OCI-LY7 (cell line): ENCODE data around the gene CDK5. TPM values are rescaled to one million over a fixed set of nuclear protein-coding genes. Genes with fewer than 3 reads are reported as not detected.

Experiments
- BruUV-seq: library from RNA; stranded (reverse); fragments of 400-500 nt; replicated peaks from 2 replicates; lab custom pipeline; 2021; lab: Mats Ljungman, UMichigan
- CTCF ChIA-PET: fragments of 300-600 bp; sonication (Branson Sonifier 250); formaldehyde crosslinking; loops from one replicate; lab custom pipeline; 2022; ENCODE audit warnings: antibody characterized with exemption; ENCODE audit not compliant: unreplicated experiment; lab: Charles Lee
- POLR2A ChIA-PET: fragments of 300-600 bp; sonication (Branson Sonifier 250); formaldehyde crosslinking; loops from one replicate; lab custom pipeline; 2022; ENCODE audit warnings: antibody characterized with exemption; lab: Charles Lee
- DNase-seq: peaks from one replicate; pipeline ENCODE4 v3.0.0-alpha.2; 2015; ENCODE audit warnings: low spot score
- H2AFZ ChIP-seq: fragments of 200-600 bp; sonication (generic), shearing (Covaris generic); 2 replicates; pipeline ENCODE4 v1.6.1; 2014; ENCODE audit warnings: mild to moderate bottlenecking, antibody characterized with exemption, low read length, moderate library complexity
- H3K27ac ChIP-seq: fragments of 200-600 bp; sonication (generic); 2 replicates; pipeline ENCODE4 v1.5.1; 2014; ENCODE audit warnings: mixed run types, low read depth, mild to moderate bottlenecking, moderate library complexity, low read length, inconsistent platforms; ENCODE audit not compliant: poor library complexity, severe bottlenecking
- H3K36me3 ChIP-seq: fragments of 200-600 bp; sonication (generic); 2 replicates; pipeline ENCODE4 v1.6.1; 2014; ENCODE audit warnings: mild to moderate bottlenecking, antibody characterized with exemption, low read length, moderate library complexity, mixed read lengths; ENCODE audit not compliant: insufficient read depth
- H3K4me1 ChIP-seq: fragments of 200-600 bp; sonication (generic); 2 replicates; pipeline ENCODE4 v1.5.1; 2014; ENCODE audit warnings: mild to moderate bottlenecking, low read length; ENCODE audit not compliant: insufficient read depth, poor library complexity, severe bottlenecking
- H3K4me2 ChIP-seq: fragments of 200-600 bp; sonication (generic); 2 replicates; pipeline ENCODE4 v1.6.1; 2014; ENCODE audit warnings: mild to moderate bottlenecking, low read length
- H3K4me3 ChIP-seq: fragments of 200-600 bp; sonication (generic); 2 replicates; pipeline ENCODE4 v1.5.1; 2014; ENCODE audit warnings: mild to moderate bottlenecking, low read depth, low read length; ENCODE audit not compliant: poor library complexity, severe bottlenecking
- H3K79me2 ChIP-seq: fragments of 200-600 bp; sonication (generic); 2 replicates; pipeline ENCODE4 v1.6.1; 2016; ENCODE audit warnings: low read depth, mild to moderate bottlenecking, low read length, moderate library complexity, mixed read lengths; ENCODE audit not compliant: insufficient read depth
- H3K9me2 ChIP-seq: fragments of 200-600 bp; sonication (generic); 2 replicates; pipeline ENCODE4 v1.6.1; 2016; ENCODE audit warnings: mild to moderate bottlenecking, low read length, mixed read lengths; ENCODE audit not compliant: insufficient read depth
- H3K9me3 ChIP-seq: fragments of 200-600 bp; sonication (generic); 2 replicates; pipeline ENCODE4 v1.6.1; 2014; ENCODE audit warnings: mild to moderate bottlenecking, mixed run types, low read length, mixed read lengths
- H4K20me1 ChIP-seq: fragments of 200-600 bp; sonication (generic); 2 replicates; pipeline ENCODE4 v1.6.1; 2014; ENCODE audit warnings: mild to moderate bottlenecking, antibody characterized with exemption, low read length, moderate library complexity, mixed read lengths; ENCODE audit not compliant: insufficient read depth
- CTCF ChIP-seq: fragments of 200-600 bp; sonication (generic); conservative IDR thresholded peaks from 2 replicates; pipeline ENCODE4 v1.5.1; 2014; ENCODE audit warnings: mild to moderate bottlenecking, antibody characterized with exemption, low read length, moderate library complexity, mixed read lengths
- EZH2phosphoT487 ChIP-seq: fragments of 200-600 bp; sonication (generic); IDR thresholded peaks from 2 replicates; pipeline ENCODE4 v1.6.1; 2018; ENCODE audit warnings: low read depth, borderline replicate concordance, mild to moderate bottlenecking, mixed run types, antibody characterized with exemption, low read length, moderate library complexity, mixed read lengths
- intact Hi-C: fragments of 100-400 bp; cut with micrococcal nuclease; formaldehyde crosslinking; loops from one replicate; pipeline ENCODE4 v1.10.0; 2022; ENCODE audit not compliant: unreplicated experiment
- total RNA-seq, 2 experiments: library from RNA; depleted of rRNA in 1 of 2; stranded (reverse); fragments of >200 nt in 1 of 2; shearing (Covaris generic) in 1 of 2; gene quantifications; 2 replicates each; pipeline ENCODE4 v1.2.3, GENCODE V29; 2014 to 2022

CDK5 gene
- total RNA-seq, 2 experiments from 2014 or later = 23.7 to 30.9 TPM

GRCh38 chr7:151077705-151078232 lies 20.1 kb upstream of the CDK5 start:
- no TSS peak for BruUV-seq
- H3K9me2 ChIP-seq = no peaks in the 10 kb centered on the region
- peak overlapping the region; percentile 100; the same call in 1 of the 2 replicates for H3K4me2 ChIP-seq
- H3K4me3 ChIP-seq = no peak overlapping the region
- peaks cover 25% of the 10 kb centered on the region for H3K79me2 ChIP-seq
- H3K9me3 ChIP-seq = no peaks in the 10 kb centered on the region
- ChIA-PET CTCF (no interaction called here), POLR2A (interaction anchor here (1.0 kb wide), 1 partner anchor 16 kb away, joined by 3 read pairs; no protein-coding TSS in a partner anchor)
- peaks cover 35% of the 10 kb centered on the region for H3K4me1 ChIP-seq
- no peaks in the 10 kb centered on the region for H4K20me1 ChIP-seq
- no peak for DNase-seq
- peaks cover 65% of the 10 kb centered on the region for H3K36me3 ChIP-seq
- intact Hi-C loops = no loop called here
- TF ChIP-seq EZH2phosphoT487 (no peak), CTCF (no peak)
- H2AFZ ChIP-seq = no peak overlapping the region
- H3K27ac ChIP-seq = peak overlapping the region; percentile 2

GRCh38 chr7:151076863-151077704 lies 19.4 kb upstream of the CDK5 start:
- H3K9me2 ChIP-seq = no peaks in the 10 kb centered on the region
- no TSS peak for BruUV-seq
- DNase-seq = no peak
- POLR2A ChIA-PET = interaction anchor here (1.0 to 1.3 kb wide), 2 partner anchors 8 to 17 kb away, joined by 3 read pairs; no protein-coding TSS in a partner anchor
- H3K4me1 ChIP-seq = peaks cover 31% of the 10 kb centered on the region
- CTCF ChIA-PET = no interaction called here
- H3K36me3 ChIP-seq = peaks cover 72% of the 10 kb centered on the region
- no peak overlapping the region for H3K27ac ChIP-seq
- TF ChIP-seq EZH2phosphoT487 = no peak
- TF ChIP-seq CTCF = 0 out of 2 replicates have a peak, but pooled peaks have one; percentile 34
- peaks cover 18% of the 10 kb centered on the region; the same call in 1 of the 2 replicates for H3K79me2 ChIP-seq
- H3K4me3 ChIP-seq = no peak overlapping the region
- H4K20me1 ChIP-seq = no peaks in the 10 kb centered on the region
- intact Hi-C loops = no loop called here
- H2AFZ ChIP-seq = no peak overlapping the region
- H3K9me3 ChIP-seq = no peaks in the 10 kb centered on the region
- no peak overlapping the region for H3K4me2 ChIP-seq
